Measurements from ENCODE around the gene SPARC.

SPARC gene

GRCh38 chr5:151660616-151661495 is 25.9 kb downstream of the SPARC start:
- DNase-seq (ENCODE audit: low read depth) = peak; percentile 90

GRCh38 chr5:151659001-151659754 is 27.5 kb downstream of the SPARC start:
- peak; percentile 87 for DNase-seq (ENCODE audit: low read depth)

DNA sequence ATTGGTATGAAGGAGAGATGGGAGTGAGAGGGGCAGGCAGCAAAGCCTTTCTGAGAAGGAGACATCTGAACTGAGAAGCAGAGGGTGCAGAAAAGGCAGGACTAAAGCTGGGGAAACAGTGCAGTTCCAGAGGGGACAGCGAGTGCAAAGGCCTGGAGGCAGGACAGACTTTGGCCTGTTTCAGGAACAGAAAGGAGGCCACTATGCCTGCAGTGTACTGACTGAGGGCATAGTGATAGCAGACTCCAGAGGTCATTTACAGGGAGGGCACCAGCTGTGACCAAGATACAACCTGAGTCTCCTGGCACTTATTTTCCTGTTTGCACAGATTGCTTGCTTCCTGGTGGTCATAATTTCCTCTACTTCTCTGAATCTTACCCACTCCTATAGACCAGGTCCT is 29.6 kb downstream of the SPARC start:
- no peak for DNase-seq (ENCODE audit: low read depth)

GRCh38 chr5:151656311-151656710 is 30.4 kb downstream of the SPARC start:
- no peak for DNase-seq (ENCODE audit: low read depth)

GRCh38 chr5:151651997-151652645 is 34.6 kb downstream of the SPARC start:
- DNase-seq (ENCODE audit: low read depth) = peak; percentile 84

GRCh38 chr5:151648988-151649387 is 37.7 kb downstream of the SPARC start:
- DNase-seq (ENCODE audit: low read depth) = no peak

GRCh38 chr5:151648089-151648488 is 38.6 kb downstream of the SPARC start:
- DNase-seq (ENCODE audit: low read depth) = no peak

GRCh38 chr5:151647320-151647861 is 39.3 kb downstream of the SPARC start:
- no peak for DNase-seq (ENCODE audit: low read depth)

GRCh38 chr5:151646334-151646733 is 40.4 kb downstream of the SPARC start:
- no peak for DNase-seq (ENCODE audit: low read depth)

- no peak for DNase-seq (ENCODE audit: low read depth)
Measured at GRCh38 chr5:151643388-151643787, 43.3 kb downstream of the SPARC start.

DNA sequence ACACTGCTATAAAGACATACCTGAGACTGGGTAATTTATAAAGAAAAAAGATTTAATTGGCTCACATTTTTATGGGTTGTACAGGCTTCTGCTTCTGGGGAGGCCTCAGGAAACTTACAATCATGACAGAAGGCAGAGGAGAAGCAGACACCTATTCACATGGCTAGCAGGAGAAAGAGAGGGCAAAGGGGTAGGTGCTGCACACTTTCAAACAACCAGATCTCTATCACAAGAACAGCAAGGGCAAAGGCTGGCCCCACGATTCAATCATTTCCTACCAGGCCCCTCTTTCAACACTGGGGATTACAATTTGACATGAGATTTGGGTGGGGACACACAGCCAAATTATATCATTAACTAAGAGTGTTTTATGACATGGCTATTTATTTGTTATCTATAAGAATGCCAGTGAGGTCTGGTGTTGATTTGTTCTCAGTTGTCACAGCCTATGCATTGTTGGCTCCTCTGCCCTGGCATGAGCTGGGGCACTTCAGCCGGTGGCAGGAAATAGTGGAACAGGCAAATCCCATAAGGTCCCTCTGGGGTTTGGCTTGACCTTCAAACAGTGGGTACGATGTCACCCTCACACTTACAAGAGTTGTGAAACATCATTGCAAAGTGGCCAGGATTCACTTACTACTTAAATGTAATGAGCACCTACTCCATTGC is 44.1 kb downstream of the SPARC start:
- DNase-seq (ENCODE audit: low read depth) = no peak

GRCh38 chr5:151638619-151639018 is 48.1 kb downstream of the SPARC start:
- DNase-seq (ENCODE audit: low read depth) = no peak

DNA sequence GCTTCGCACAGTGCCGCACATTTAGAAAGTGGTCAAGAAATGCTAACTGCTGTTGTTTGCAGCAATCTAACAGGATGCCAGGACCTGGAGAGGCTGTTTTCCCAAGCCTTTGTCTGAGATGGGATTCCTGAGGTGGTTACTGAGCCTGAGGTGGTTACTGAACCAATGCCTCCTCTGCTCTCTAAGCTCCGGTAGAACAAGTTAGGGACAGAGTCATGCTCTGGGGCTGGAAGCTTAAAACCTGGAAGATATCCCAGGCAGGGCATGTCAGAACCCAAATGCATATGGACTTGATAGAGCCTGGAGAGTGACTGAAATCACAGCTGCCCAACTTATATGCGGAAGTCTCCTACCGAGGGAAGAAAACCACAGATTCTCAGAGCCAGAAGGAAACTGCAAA is 49.0 kb downstream of the SPARC start:
- no peak for DNase-seq (ENCODE audit: low read depth)

DNA sequence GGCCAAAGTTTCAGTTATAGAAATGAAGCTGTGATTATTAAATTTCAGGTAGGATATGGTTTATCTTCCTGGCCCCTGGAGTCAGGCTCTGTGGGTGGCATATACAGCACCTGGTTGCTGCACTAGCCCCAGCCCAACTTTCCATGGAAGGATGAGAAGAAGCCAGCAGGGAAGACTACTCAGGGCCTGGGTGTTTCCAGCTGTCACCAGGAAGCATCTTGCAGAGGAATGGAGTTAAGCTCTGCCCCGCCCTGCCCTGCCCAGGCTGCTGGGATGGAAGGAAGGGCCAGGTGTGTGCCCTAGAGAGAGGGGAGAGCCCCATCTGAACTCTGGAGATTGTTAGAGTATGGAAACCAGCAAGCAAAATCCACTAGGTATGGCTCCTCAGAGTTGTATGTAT is 52.8 kb downstream of the SPARC start:
- no peak for DNase-seq (ENCODE audit: low read depth)

DNA sequence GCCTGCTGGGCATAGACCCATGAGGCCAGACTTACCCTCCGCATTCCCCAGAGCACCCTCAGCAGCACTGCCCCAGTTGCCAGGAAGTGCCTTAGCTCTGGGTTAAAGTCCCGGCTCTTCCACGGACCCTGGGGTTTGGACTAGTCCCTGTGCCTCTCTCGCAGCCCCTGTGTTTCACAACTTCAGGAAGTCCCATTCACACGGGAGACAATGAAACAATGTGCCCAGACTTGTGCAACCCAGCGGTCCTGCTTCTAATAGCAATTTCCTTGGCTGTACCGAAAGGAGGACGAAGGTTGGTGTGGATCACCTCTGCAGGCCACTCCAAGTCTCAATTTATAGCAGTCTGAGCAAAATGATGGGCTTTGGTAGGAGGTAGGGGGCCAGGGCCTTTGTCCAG is 53.8 kb downstream of the SPARC start:
- DNase-seq (ENCODE audit: low read depth) = no peak

- DNase-seq (ENCODE audit: low read depth) = no peak
Measured at GRCh38 chr5:151632524-151632923, 54.2 kb downstream of the SPARC start.

GRCh38 chr5:151631941-151632340 is 54.8 kb downstream of the SPARC start:
- DNase-seq (ENCODE audit: low read depth) = no peak

GRCh38 chr5:151630088-151630487 is 56.6 kb downstream of the SPARC start:
- DNase-seq (ENCODE audit: low read depth) = peak; percentile 41

- DNase-seq (ENCODE audit: low read depth) = peak; percentile 81
Measured at GRCh38 chr5:151628112-151628823, 58.4 kb downstream of the SPARC start.

GRCh38 chr5:151627650-151628049 is 59.1 kb downstream of the SPARC start:
- DNase-seq (ENCODE audit: low read depth) = peak; percentile 14

DNA sequence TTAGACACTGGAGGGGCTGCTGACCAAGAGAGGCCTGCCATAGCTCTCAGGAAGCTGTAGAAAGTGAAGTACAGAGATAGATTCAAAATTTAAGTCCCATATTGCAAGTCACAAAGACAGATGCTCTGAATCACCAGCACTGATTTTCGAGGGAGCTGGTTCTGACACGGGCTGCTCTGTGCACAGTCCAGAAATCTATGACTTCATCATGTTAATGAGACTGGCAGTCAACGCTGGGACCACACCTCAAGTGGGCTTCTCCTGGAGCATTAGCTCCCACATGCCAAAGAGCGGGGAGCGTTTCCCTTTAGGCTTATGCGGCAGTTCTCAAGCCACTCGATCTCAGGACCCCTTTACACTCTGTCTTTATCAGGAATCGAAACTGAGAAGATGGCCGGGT is 61.4 kb downstream of the SPARC start:
- DNase-seq (ENCODE audit: low read depth) = no peak
